ENCODE results near the gene MED13L. TPM values are rescaled to one million over a fixed set of nuclear protein-coding genes. Genes with fewer than 3 reads are reported as not detected.

Gene MED13L
- total RNA-seq, 1 donor from 2014 or later, result 147 TPM

DNA sequence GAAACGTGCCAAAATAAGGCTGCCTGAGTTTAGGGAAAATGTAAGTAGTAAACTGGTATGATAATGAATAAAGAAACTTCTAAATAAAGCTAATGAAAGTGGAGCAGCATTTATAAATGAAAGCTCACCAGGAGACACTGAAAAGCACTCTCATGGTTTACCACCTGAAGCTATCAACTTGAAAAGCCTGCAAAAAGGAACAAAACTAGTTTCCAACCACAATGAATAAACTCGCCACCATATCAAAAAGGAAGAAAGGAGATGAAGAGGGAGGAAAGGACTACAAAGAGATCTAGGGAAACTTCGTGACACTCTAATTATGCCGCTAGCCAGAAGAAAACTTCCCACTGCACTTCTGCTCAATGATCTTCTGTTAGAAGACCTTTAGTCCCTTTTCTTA lies 66.7 kb downstream of the MED13L start:
- Histone ChIP-seq H3K27me3 (no peaks in the 10 kb centered on the region), H3K4me3 (no peak overlapping the region), H3K27ac (no peak overlapping the region), H3K36me3 (no peaks in the 10 kb centered on the region), H3K4me1 (peaks cover 19% of the 10 kb centered on the region), H3K9me3 (no peaks in the 10 kb centered on the region)
- DNase-seq (no peak), ATAC-seq (no peak)
- TF ChIP-seq, protein P1, sequence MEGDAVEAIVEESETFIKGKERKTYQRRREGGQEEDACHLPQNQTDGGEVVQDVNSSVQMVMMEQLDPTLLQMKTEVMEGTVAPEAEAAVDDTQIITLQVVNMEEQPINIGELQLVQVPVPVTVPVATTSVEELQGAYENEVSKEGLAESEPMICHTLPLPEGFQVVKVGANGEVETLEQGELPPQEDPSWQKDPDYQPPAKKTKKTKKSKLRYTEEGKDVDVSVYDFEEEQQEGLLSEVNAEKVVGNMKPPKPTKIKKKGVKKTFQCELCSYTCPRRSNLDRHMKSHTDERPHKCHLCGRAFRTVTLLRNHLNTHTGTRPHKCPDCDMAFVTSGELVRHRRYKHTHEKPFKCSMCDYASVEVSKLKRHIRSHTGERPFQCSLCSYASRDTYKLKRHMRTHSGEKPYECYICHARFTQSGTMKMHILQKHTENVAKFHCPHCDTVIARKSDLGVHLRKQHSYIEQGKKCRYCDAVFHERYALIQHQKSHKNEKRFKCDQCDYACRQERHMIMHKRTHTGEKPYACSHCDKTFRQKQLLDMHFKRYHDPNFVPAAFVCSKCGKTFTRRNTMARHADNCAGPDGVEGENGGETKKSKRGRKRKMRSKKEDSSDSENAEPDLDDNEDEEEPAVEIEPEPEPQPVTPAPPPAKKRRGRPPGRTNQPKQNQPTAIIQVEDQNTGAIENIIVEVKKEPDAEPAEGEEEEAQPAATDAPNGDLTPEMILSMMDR (IDR thresholded peaks at IDR 0.05), result no peak
- intact Hi-C loops (cut with DNase I), result no loop called here

DNA sequence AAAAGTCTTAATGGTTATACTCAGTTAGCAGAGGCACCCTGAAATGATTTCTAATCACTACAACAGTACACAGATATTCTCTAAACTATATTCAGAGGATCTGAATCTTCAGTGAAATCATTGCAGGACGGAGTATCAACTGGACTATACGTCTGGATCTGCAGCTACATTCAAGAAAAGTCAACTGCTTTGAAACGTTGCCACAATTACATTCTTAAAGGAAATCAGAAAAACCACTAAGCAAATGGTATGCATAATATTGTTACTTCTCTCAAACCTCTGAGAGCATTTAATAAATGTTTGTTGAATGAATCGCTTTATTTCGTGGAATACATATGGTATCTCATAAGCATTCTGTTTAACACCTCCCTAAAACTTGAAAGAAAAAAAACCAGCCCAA lies 67.4 kb downstream of the MED13L start:
- no peak overlapping the region for H3K4me3 ChIP-seq
- no peaks in the 10 kb centered on the region for H3K27me3 ChIP-seq
- no peaks in the 10 kb centered on the region for H3K36me3 ChIP-seq
- H3K4me1 ChIP-seq, result peaks cover 19% of the 10 kb centered on the region
- TF ChIP-seq, protein P1 (IDR thresholded peaks at IDR 0.05), result no peak
- intact Hi-C loops (cut with DNase I), result no loop called here
- H3K9me3 ChIP-seq, result no peaks in the 10 kb centered on the region
- DNase-seq (no peak), ATAC-seq (no peak)
- H3K27ac ChIP-seq, result no peak overlapping the region

DNA sequence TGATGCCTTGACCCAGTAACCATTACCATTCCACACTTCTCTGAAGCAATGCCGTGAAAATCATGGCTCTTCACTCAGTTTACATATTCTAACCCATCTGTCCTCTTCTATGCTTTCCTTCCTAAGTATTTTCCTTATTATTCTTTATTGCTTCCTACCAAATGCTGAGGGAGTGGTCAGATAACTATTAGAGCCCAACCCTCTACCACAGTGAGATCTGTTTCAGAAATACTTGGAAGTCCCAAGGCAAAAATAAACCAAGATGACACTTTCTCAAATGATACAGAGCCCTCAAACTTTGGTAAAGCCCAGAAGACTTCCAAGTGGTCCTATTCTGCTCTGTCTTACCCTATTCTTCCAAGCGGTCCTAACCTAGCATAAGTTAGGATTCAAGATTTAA lies 68.0 kb downstream of the MED13L start:
- H3K9me3 ChIP-seq, result no peaks in the 10 kb centered on the region
- H3K36me3 ChIP-seq, result no peaks in the 10 kb centered on the region
- DNase-seq (no peak), ATAC-seq (no peak)
- H3K27ac ChIP-seq, result no peak overlapping the region
- TF ChIP-seq, protein P1 (IDR thresholded peaks at IDR 0.05), result no peak
- no peaks in the 10 kb centered on the region for H3K27me3 ChIP-seq
- intact Hi-C loops (cut with DNase I), result no loop called here
- H3K4me1 ChIP-seq, result peaks cover 19% of the 10 kb centered on the region
- no peak overlapping the region for H3K4me3 ChIP-seq

DNA sequence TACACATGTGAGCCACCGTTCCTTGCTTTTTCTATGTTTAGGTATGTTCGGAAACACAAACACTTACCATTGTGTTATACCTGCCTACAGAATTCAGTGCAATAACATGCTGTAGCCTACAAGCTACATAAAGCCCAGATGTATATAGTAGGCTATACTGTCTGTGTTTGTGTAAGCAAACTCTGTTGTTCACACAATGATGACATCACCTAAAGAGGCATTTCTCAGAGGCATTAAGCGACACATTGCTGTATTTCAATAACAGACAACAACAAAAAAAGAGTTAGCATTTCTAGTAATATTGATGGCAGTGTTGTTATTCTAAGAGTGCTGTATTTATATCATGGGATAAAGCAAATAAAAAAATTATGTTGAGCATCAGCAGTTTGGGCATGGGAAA lies 70.2 kb downstream of the MED13L start:
- Histone ChIP-seq H3K4me3 (no peak overlapping the region), H3K27ac (no peak overlapping the region), H3K36me3 (no peaks in the 10 kb centered on the region), H3K9me3 (no peaks in the 10 kb centered on the region), H3K4me1 (peaks cover 16% of the 10 kb centered on the region), H3K27me3 (no peaks in the 10 kb centered on the region)
- TF ChIP-seq, protein P1 (IDR thresholded peaks at IDR 0.05), result no peak
- intact Hi-C loops (cut with DNase I), result no loop called here
- DNase-seq (no peak), ATAC-seq (no peak)

DNA sequence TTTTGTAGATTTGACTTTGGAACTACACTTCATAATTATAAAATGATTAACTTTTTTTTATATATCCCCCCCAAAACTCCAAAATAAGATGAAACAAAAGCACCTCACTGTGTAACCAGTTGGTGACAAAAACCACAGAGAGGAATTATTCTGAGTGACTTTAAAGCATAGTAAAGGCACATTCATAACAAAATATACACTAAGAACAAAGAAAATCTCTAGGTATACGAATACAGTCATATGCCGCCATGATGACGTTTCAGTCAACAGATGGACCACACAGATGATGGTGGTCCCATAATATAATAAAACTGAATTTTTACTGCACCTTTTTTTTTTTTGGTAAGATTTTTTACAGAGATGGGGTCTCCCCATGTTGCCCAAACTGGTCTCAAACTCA lies 70.7 kb downstream of the MED13L start:
- Histone ChIP-seq H3K27me3 (no peaks in the 10 kb centered on the region), H3K27ac (no peak overlapping the region), H3K36me3 (no peaks in the 10 kb centered on the region), H3K4me1 (peaks cover 16% of the 10 kb centered on the region), H3K4me3 (no peak overlapping the region), H3K9me3 (no peaks in the 10 kb centered on the region)
- DNase-seq, result no peak
- TF ChIP-seq, protein P1 (IDR thresholded peaks at IDR 0.05), result no peak
- no peak for ATAC-seq
- intact Hi-C loops (cut with DNase I), result no loop called here

DNA sequence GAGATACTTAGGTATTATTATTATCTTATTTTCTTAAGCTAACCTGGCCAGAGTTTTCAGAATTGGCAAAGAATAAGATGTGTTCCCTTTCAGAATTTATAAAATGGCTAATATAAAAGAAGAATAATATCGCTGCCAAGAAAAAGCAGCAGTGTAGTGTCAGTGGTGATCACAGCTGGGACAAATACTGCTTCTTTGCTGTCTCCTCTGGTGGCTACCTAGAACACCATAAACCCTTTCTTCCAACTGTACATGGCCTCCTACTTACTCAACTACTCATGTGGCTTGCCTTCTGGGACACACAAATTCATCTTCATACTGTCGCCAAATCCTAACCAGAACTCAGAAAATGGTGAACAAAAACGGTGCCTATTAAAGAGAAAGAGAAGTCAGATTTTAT lies 72.7 kb downstream of the MED13L start:
- TF ChIP-seq, protein P1 (IDR thresholded peaks at IDR 0.05), result no peak
- Histone ChIP-seq H3K27ac (no peak overlapping the region), H3K4me1 (peaks cover 7% of the 10 kb centered on the region), H3K36me3 (no peaks in the 10 kb centered on the region), H3K4me3 (no peak overlapping the region), H3K27me3 (no peaks in the 10 kb centered on the region), H3K9me3 (no peaks in the 10 kb centered on the region)
- intact Hi-C loops (cut with DNase I), result no loop called here
- ATAC-seq (no peak), DNase-seq (no peak)
